Suprapubic skin (tissue), 3 donors: ENCODE data around the gene PCGF3.

Source experiments
- CTCF ChIP-seq, 2 donors: fragments of 200-600 bp in 1 of 2; fragments of 450-650 bp in 1 of 2; sonication (generic) in 1 of 2; IDR thresholded peaks; one replicate each; pipeline ENCODE4 v1.5.1; 2016 to 2019; ENCODE audit warnings: antibody characterized with exemption in 2 of 2, mild to moderate bottlenecking in 1 of 2, moderate library complexity in 1 of 2
- EP300 ChIP-seq: sonication (generic); formaldehyde crosslinking; IDR thresholded peaks from one replicate; pipeline ENCODE4 v1.6.1; 2017; ENCODE audit warnings: antibody characterized with exemption

GRCh38 chr4:663046-663437 lies 42.6 kb upstream of the PCGF3 start:
- TF ChIP-seq CTCF (IDR thresholded peaks at IDR 0.05) (no peak), EP300 (no peak)
